Caco-2 (cell line): ENCODE results near the gene PTPN14. TPM values are rescaled to one million over a fixed set of nuclear protein-coding genes. Genes with fewer than 3 reads are reported as not detected.

Experiments
- BruUV-seq: library from RNA; stranded (reverse); fragments of 400-500 nt; replicated peaks from 2 replicates; lab custom pipeline; 2021; lab: Mats Ljungman, UMichigan
- CTCF ChIA-PET: fragments of 300-600 bp; sonication (Branson Sonifier 250); formaldehyde crosslinking; loops from one replicate; lab custom pipeline; 2022; ENCODE audit warnings: antibody characterized with exemption; lab: Charles Lee
- POLR2A ChIA-PET: fragments of 300-600 bp; sonication (Branson Sonifier 250); formaldehyde crosslinking; loops from one replicate; lab custom pipeline; 2022; ENCODE audit warnings: antibody characterized with exemption; lab: Charles Lee
- DNase-seq, 2 experiments: peaks; one replicate each; pipeline versions ENCODE4 v3.0.0 to v3.0.0-alpha.2; 2020 to 2022
- H3K27me3 ChIP-seq: replicated peaks from 2 replicates; pipeline ENCODE4 v1.6.0; 2011; ENCODE audit warnings: low read length; ENCODE audit not compliant: control insufficient read depth, insufficient read depth
- H3K36me3 ChIP-seq: 2 replicates; pipeline ENCODE4 v1.5.1; 2011; ENCODE audit warnings: low read length; ENCODE audit not compliant: control insufficient read depth, insufficient read depth
- H3K4me1 ChIP-seq: fragments of 250-450 bp; sonication (Bioruptor Pico); 2 replicates; pipeline ENCODE4 v1.5.1; 2020; ENCODE audit warnings: mild to moderate bottlenecking
- H3K4me3 ChIP-seq: 2 replicates; pipeline ENCODE4 v1.5.1; 2011; ENCODE audit warnings: low read depth, mild to moderate bottlenecking, control low read depth, low read length
- H3K9me3 ChIP-seq: fragments of 250-450 bp; sonication (Bioruptor Pico); 2 replicates; pipeline ENCODE4 v1.5.1; 2020; ENCODE audit warnings: mild to moderate bottlenecking, moderate library complexity
- H3K27ac Mint-ChIP-seq: one replicate; pipeline ENCODE4 v1.8.0; 2022; ENCODE audit warnings: mixed read lengths; ENCODE audit not compliant: unreplicated experiment
- H3K27me3 Mint-ChIP-seq: one replicate; pipeline ENCODE4 v1.8.0; 2022; ENCODE audit warnings: mixed read lengths; ENCODE audit not compliant: insufficient read depth, unreplicated experiment
- H3K36me3 Mint-ChIP-seq: one replicate; pipeline ENCODE4 v1.8.0; 2022; ENCODE audit warnings: mild to moderate bottlenecking, mixed read lengths; ENCODE audit not compliant: insufficient read depth, unreplicated experiment
- H3K4me1 Mint-ChIP-seq: one replicate; pipeline ENCODE4 v1.8.0; 2022; ENCODE audit warnings: low read depth, mixed read lengths; ENCODE audit not compliant: unreplicated experiment
- H3K4me3 Mint-ChIP-seq: one replicate; pipeline ENCODE4 v1.8.0; 2022; ENCODE audit warnings: mild to moderate bottlenecking, moderate library complexity, mixed read lengths; ENCODE audit not compliant: unreplicated experiment
- H3K9me3 Mint-ChIP-seq: one replicate; pipeline ENCODE4 v1.8.0; 2022; ENCODE audit warnings: mixed read lengths; ENCODE audit not compliant: unreplicated experiment
- CTCF ChIP-seq, 2 experiments: fragments of 200-600 bp in 1 of 2; IDR thresholded peaks; 1 replicate in 1 of 2; 2 replicates in 1 of 2; pipeline versions ENCODE4 v1.5.1 to v1.8.0; 2011 to 2022; ENCODE audit warnings: antibody characterized with exemption in 1 of 2, control low read depth in 1 of 2, inconsistent platforms in 1 of 2, low read depth in 1 of 2, low read length in 1 of 2, mild to moderate bottlenecking in 1 of 2, moderate library complexity in 1 of 2; ENCODE audit not compliant: insufficient read depth in 1 of 2, severe bottlenecking in 1 of 2, unreplicated experiment in 1 of 2
- intact Hi-C: fragments of 100-400 bp; cut with micrococcal nuclease; formaldehyde crosslinking; loops from one replicate; pipeline ENCODE4 v1.10.0; 2022; ENCODE audit not compliant: unreplicated experiment
- total RNA-seq: library from RNA; stranded (reverse); gene quantifications from 2 replicates; pipeline ENCODE4 v1.2.3, GENCODE V29; 2022

The PTPN14 gene
- total RNA-seq, 1 experiment from 2014 or later: 103 TPM

- no peak for TF ChIP-seq CTCF (IDR thresholded peaks at IDR 0.05; ENCODE audit: insufficient read depth in 1 of 2, low read depth in 1 of 2, low read length in 1 of 2, severe bottlenecking in 1 of 2, unreplicated experiment in 1 of 2)
- Mint-ChIP-seq H3K4me1 (peaks cover 40% of the 10 kb centered on the region), H3K36me3 (peaks cover 97% of the 10 kb centered on the region), H3K9me3 (no peaks in the 10 kb centered on the region), H3K4me3 (no peak overlapping the region), H3K27ac (peak overlapping the region; percentile 77), H3K27me3 (no peaks in the 10 kb centered on the region)
- no peak for DNase-seq
- Histone ChIP-seq H3K4me3 (no peak overlapping the region), H3K27me3 (no peaks in the 10 kb centered on the region), H3K9me3 (no peaks in the 10 kb centered on the region), H3K4me1 (peaks cover 48% of the 10 kb centered on the region), H3K36me3 (no peaks in the 10 kb centered on the region; the same call in none of the 2 replicates)
- CTCF ChIA-PET: interaction anchor here (0.6 kb wide), 1 partner anchor 164 kb away, joined by 3 read pairs; no protein-coding TSS in a partner anchor
- intact Hi-C loops: no loop called here
- BruUV-seq: no TSS peak
- POLR2A ChIA-PET: no interaction called here
Observed at GRCh38 chr1:214378492-214378891, 172.9 kb downstream of the PTPN14 start.

- H3K4me1 Mint-ChIP-seq: peaks cover 40% of the 10 kb centered on the region
- ChIA-PET CTCF (interaction anchor here (0.6 kb wide), 1 partner anchor 164 kb away, joined by 3 read pairs; no protein-coding TSS in a partner anchor), POLR2A (no interaction called here)
- no peak for TF ChIP-seq CTCF (IDR thresholded peaks at IDR 0.05; ENCODE audit: insufficient read depth in 1 of 2, low read depth in 1 of 2, low read length in 1 of 2, severe bottlenecking in 1 of 2, unreplicated experiment in 1 of 2)
- no TSS peak for BruUV-seq
- Histone ChIP-seq H3K9me3 (no peaks in the 10 kb centered on the region), H3K36me3 (no peaks in the 10 kb centered on the region; the same call in none of the 2 replicates), H3K27me3 (no peaks in the 10 kb centered on the region), H3K4me3 (no peak overlapping the region), H3K4me1 (peaks cover 48% of the 10 kb centered on the region)
- H3K27ac Mint-ChIP-seq: peak overlapping the region; percentile 77
- H3K9me3 Mint-ChIP-seq: no peaks in the 10 kb centered on the region
- peak in 1 of 2 experiments; percentile 24 for DNase-seq
- peaks cover 97% of the 10 kb centered on the region for H3K36me3 Mint-ChIP-seq
- peak overlapping the region; percentile 30 for H3K4me3 Mint-ChIP-seq
- no peaks in the 10 kb centered on the region for H3K27me3 Mint-ChIP-seq
- intact Hi-C loops: no loop called here
Observed at GRCh38 chr1:214377886-214378285, 173.5 kb downstream of the PTPN14 start.

DNA sequence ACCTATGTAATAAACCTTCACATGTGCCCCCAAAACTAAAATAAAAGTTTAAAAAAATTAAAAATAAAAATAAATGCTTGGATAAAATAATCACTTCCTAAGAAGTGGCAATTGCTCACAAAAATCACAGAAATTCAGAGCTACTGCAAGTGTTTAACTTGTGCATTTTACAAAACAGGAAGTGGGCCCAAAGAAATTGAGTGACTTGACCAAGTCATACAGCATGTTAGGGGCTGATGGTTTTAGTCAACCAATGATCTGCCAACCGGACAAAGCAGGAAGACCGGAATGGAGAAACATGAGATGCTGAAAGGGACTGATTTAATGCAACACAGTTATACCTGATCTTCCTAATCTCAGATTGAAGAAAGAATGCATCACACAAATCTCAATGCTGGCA lies 173.9 kb downstream of the PTPN14 start:
- TSS peak; percentile 49 for BruUV-seq
- CTCF ChIA-PET: no interaction called here
- H3K27me3 ChIP-seq: no peaks in the 10 kb centered on the region
- no peaks in the 10 kb centered on the region for H3K9me3 ChIP-seq
- H3K36me3 Mint-ChIP-seq: peaks cover 97% of the 10 kb centered on the region
- peak overlapping the region; percentile 30 for H3K4me3 Mint-ChIP-seq
- H3K36me3 ChIP-seq: no peaks in the 10 kb centered on the region; the same call in none of the 2 replicates
- TF ChIP-seq CTCF (IDR thresholded peaks at IDR 0.05; ENCODE audit: insufficient read depth in 1 of 2, low read depth in 1 of 2, low read length in 1 of 2, severe bottlenecking in 1 of 2, unreplicated experiment in 1 of 2): no peak
- H3K4me1 Mint-ChIP-seq: peaks cover 40% of the 10 kb centered on the region
- POLR2A ChIA-PET: no interaction called here
- H3K9me3 Mint-ChIP-seq: no peaks in the 10 kb centered on the region
- peaks cover 48% of the 10 kb centered on the region for H3K4me1 ChIP-seq
- intact Hi-C loops: no loop called here
- peak overlapping the region; percentile 77 for H3K27ac Mint-ChIP-seq
- no peak for DNase-seq
- no peak overlapping the region for H3K4me3 ChIP-seq
- H3K27me3 Mint-ChIP-seq: no peaks in the 10 kb centered on the region
